NB4 (cell line): Measurements from ENCODE around the gene TMEM92.

Experiments
- DNase-seq: peaks from one replicate; pipeline ENCODE4 v3.0.0; 2010; ENCODE audit warnings: low read depth
- H3K4me3 ChIP-seq: one replicate; pipeline ENCODE4 v1.5.1; 2011; ENCODE audit warnings: mild to moderate bottlenecking, low read depth, low read length, moderate library complexity
- CTCF ChIP-seq: IDR thresholded peaks from one replicate; pipeline ENCODE4 v1.5.1; 2012; ENCODE audit warnings: low read depth, low read length
- MAX ChIP-seq: IDR thresholded peaks from 2 replicates; pipeline ENCODE4 v1.6.1; 2011; ENCODE audit warnings: low read depth, low read length
- MYC ChIP-seq: IDR thresholded peaks from 2 replicates; pipeline ENCODE4 v1.6.1; 2011; ENCODE audit warnings: low read depth, low read length
- POLR2A ChIP-seq: IDR thresholded peaks from 2 replicates; pipeline ENCODE4 v1.6.1; 2011; ENCODE audit warnings: mild to moderate bottlenecking; ENCODE audit not compliant: insufficient read length; ENCODE audit errors: extremely low read depth

Gene TMEM92

DNA sequence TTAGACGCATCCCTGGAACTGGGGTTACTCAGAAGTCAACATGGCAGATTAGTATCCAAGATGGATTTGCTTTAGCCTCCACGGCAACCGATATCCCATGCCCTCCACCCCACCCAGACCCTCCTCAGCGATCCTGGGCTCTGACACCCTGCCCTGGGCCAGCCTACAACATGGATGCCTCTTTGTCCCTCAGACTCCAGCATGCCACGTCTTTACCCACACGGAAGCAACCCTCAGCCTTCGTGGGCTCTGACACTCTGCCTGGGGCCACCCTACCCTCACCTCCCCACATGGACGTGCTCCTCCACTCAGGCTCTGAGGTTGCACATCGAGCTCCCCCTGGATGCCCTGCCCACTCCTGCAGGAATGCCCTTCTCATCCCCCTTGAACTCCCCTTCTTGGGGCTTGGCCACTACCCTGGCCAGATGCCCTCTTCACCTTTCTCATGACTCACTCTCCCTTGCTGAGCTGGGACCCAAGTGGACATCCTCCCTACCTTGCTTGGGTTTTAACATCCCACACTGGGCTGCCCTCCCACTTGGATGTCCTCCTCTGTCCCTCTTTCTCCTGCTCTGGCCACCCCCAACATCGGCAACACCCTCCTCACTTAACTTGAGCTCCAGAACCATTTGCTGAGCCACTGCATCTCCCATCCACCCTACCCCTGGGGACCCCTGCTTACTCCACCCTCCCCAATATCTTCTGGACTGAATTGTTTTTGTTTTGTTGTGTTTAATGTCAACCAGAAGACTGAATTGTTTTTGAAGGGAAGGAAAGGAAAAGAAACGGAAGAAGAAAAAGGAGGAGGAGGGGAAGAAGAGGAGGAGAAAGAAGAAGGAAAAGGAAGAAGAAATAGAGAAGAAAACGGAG, 18.3 kb upstream of the TMEM92 start:
- no peak for TF ChIP-seq POLR2A
- TF ChIP-seq MYC: no peak
- no peak for TF ChIP-seq MAX
- TF ChIP-seq CTCF: no peak
- H3K4me3 ChIP-seq: no peak overlapping the region
- no peak for DNase-seq

- no peak overlapping the region for H3K4me3 ChIP-seq
- TF ChIP-seq MAX (no peak), POLR2A (no peak)
- DNase-seq: no peak
Observed at GRCh38 chr17:50256826-50257618, 17.2 kb upstream of the TMEM92 start.

DNA sequence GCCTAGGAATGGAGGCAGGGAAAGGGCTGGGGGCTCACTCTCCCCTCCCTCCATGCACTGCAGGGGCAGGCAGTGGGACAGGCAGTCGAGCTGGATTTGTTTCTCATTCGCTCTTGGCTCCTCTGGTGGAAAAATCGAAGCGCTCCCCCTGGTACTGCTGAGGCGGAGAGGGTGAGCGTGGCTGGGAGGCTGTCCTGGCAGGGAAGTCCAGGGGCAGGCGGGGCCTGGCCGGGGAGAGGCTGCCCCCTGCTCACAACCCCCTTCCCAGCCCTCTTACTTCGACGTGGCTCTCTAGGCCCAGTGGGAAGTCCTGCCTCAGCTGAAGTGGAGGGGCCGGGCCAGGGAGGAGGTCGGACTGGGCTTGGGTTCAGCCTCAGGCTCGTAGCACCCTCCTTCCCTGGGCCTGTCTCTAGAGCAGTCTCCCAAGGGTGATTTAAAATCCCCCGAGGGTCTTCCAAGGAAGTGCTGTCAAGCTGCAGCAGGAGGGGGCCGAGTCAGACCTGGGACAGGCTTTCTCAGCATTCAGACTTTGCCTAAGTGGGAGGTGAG, 16.5 kb upstream of the TMEM92 start:
- no peak for DNase-seq
- H3K4me3 ChIP-seq: no peak overlapping the region
- no peak for TF ChIP-seq CTCF

GRCh38 chr17:50258647-50259476, 15.4 kb upstream of the TMEM92 start:
- no peak for DNase-seq
- H3K4me3 ChIP-seq: no peak overlapping the region
- TF ChIP-seq MAX (no peak), CTCF (no peak), POLR2A (no peak), MYC (no peak)

DNA sequence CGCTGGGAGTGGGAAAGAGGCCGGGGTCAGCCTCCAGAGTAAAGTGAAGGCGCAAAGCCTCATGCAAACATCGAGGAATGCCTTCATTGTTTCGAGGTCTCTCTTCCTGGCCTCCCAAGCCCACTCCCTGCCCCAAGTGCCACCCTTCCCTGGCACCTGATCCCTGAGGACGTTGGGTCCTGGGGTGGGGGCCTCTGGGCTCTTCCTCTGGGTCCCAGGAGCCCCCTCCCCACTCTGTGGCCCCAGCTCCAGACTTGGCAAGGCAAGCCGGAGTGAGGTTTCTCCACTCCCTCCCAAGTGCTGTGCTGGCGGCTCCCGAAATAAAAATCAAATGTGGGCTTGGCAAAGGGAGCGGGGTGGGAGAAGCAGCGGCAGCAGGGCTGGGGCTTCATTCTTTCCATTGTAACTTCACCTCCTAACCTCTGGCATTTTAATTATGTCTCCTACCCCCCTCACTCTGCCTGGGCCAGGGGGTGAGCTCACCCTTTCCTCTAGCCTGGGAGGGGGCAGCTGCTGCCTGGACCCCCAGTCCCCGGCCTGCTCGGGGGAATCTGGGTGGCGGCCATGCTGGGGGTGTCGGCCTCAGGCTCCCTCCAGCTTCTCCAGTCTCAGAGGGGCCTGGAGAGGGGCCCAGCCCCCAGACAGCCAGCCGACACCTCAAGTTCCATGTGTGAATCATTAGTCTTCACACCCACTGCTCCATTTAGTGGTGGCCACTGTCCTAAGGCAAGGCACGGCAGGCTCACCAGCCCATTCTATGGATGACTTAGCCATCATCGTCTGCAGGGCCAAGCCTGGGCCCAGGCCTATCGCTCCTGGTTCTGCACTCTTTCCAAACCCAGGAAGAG, 14.6 kb upstream of the TMEM92 start:
- H3K4me3 ChIP-seq: no peak overlapping the region
- no peak for TF ChIP-seq POLR2A
- TF ChIP-seq MYC: no peak
- no peak for TF ChIP-seq MAX
- no peak for TF ChIP-seq CTCF
- DNase-seq: no peak
